Measurements from ENCODE around the gene TMEM259. TPM values are rescaled to one million over a fixed set of nuclear protein-coding genes. Genes with fewer than 3 reads are reported as not detected.
A peak's percentile ranks its signal among the peaks of the same experiment; 100 is the strongest.

The TMEM259 gene
- total and polyA plus RNA-seq, 2 of the 13 experiments (the other 11 are each of a cell fraction or from before 2014, with no cell fraction given): 64.7 to 164 TPM

GRCh38 chr19:1040476-1041271 lies 19.8 kb upstream of the TMEM259 start (continued):
- TF ChIP-seq, protein P1, sequence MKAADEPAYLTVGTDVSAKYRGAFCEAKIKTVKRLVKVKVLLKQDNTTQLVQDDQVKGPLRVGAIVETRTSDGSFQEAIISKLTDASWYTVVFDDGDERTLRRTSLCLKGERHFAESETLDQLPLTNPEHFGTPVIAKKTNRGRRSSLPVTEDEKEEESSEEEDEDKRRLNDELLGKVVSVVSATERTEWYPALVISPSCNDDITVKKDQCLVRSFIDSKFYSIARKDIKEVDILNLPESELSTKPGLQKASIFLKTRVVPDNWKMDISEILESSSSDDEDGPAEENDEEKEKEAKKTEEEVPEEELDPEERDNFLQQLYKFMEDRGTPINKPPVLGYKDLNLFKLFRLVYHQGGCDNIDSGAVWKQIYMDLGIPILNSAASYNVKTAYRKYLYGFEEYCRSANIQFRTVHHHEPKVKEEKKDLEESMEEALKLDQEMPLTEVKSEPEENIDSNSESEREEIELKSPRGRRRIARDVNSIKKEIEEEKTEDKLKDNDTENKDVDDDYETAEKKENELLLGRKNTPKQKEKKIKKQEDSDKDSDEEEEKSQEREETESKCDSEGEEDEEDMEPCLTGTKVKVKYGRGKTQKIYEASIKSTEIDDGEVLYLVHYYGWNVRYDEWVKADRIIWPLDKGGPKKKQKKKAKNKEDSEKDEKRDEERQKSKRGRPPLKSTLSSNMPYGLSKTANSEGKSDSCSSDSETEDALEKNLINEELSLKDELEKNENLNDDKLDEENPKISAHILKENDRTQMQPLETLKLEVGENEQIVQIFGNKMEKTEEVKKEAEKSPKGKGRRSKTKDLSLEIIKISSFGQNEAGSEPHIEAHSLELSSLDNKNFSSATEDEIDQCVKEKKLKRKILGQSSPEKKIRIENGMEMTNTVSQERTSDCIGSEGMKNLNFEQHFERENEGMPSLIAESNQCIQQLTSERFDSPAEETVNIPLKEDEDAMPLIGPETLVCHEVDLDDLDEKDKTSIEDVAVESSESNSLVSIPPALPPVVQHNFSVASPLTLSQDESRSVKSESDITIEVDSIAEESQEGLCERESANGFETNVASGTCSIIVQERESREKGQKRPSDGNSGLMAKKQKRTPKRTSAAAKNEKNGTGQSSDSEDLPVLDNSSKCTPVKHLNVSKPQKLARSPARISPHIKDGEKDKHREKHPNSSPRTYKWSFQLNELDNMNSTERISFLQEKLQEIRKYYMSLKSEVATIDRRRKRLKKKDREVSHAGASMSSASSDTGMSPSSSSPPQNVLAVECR (CRISPR knock-in tag; IDR thresholded peaks at IDR 0.05; ENCODE audit: borderline replicate concordance): peak; percentile 55; the same call in 1 of the 2 replicates
- TF ChIP-seq ZNF234 (CRISPR knock-in tag; conservative IDR thresholded peaks at IDR 0.05): no peak
- TF ChIP-seq, protein P2, sequence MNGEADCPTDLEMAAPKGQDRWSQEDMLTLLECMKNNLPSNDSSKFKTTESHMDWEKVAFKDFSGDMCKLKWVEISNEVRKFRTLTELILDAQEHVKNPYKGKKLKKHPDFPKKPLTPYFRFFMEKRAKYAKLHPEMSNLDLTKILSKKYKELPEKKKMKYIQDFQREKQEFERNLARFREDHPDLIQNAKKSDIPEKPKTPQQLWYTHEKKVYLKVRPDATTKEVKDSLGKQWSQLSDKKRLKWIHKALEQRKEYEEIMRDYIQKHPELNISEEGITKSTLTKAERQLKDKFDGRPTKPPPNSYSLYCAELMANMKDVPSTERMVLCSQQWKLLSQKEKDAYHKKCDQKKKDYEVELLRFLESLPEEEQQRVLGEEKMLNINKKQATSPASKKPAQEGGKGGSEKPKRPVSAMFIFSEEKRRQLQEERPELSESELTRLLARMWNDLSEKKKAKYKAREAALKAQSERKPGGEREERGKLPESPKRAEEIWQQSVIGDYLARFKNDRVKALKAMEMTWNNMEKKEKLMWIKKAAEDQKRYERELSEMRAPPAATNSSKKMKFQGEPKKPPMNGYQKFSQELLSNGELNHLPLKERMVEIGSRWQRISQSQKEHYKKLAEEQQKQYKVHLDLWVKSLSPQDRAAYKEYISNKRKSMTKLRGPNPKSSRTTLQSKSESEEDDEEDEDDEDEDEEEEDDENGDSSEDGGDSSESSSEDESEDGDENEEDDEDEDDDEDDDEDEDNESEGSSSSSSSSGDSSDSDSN (CRISPR knock-in tag; IDR thresholded peaks at IDR 0.05): no peak
- no peak for TF ChIP-seq SIN3B (IDR thresholded peaks at IDR 0.05; ENCODE audit: low read length)
- TF ChIP-seq, protein P3, sequence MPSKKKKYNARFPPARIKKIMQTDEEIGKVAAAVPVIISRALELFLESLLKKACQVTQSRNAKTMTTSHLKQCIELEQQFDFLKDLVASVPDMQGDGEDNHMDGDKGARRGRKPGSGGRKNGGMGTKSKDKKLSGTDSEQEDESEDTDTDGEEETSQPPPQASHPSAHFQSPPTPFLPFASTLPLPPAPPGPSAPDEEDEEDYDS (CRISPR knock-in tag; IDR thresholded peaks at IDR 0.05): 0 out of 2 replicates have a peak, but pooled peaks have one; percentile 6
- TF ChIP-seq GATAD1 (CRISPR knock-in tag; IDR thresholded peaks at IDR 0.05): no peak
- TF ChIP-seq XRCC5 (optimal IDR thresholded peaks at IDR 0.05; ENCODE audit: low read length): no peak
- no peak for TF ChIP-seq FOXA1 (IDR thresholded peaks at IDR 0.05)
- TF ChIP-seq FOXA1 (CRISPR knock-in tag; IDR thresholded peaks at IDR 0.05): no peak
- TF ChIP-seq ZFX (CRISPR knock-in tag; IDR thresholded peaks at IDR 0.05; ENCODE audit: low read depth): peak; percentile 36; the same call in 1 of the 2 replicates
- TF ChIP-seq PAX8 (CRISPR knock-in tag; IDR thresholded peaks at IDR 0.05; ENCODE audit: borderline replicate concordance): no peak
- no peak for TF ChIP-seq ZNF639 (CRISPR knock-in tag; conservative IDR thresholded peaks at IDR 0.05)
- TF ChIP-seq HCFC1 (IDR thresholded peaks at IDR 0.05; ENCODE audit: low read depth, low read length): no peak

All from HepG2 (cell line).